Choroid plexus epithelial cell (primary cell): ENCODE results near the gene ZNF22.
A peak's percentile ranks its signal among the peaks of the same experiment; 100 is the strongest.

Source experiments
- DNase-seq: peaks from one replicate; pipeline ENCODE4 v3.0.0-alpha.2; 2010; ENCODE audit warnings: low read depth
- H3K4me3 ChIP-seq: 2 replicates; pipeline ENCODE4 v1.5.1; 2011; ENCODE audit warnings: low read depth, mild to moderate bottlenecking, control low read depth, low read length, moderate library complexity
- TF ChIP-seq, protein P1 (sequence below): conservative IDR thresholded peaks from 2 replicates; pipeline ENCODE4 v1.5.1; 2011; ENCODE audit warnings: low read depth, mild to moderate bottlenecking, control low read depth, inconsistent platforms, low read length, moderate library complexity

ZNF22 gene

DNA sequence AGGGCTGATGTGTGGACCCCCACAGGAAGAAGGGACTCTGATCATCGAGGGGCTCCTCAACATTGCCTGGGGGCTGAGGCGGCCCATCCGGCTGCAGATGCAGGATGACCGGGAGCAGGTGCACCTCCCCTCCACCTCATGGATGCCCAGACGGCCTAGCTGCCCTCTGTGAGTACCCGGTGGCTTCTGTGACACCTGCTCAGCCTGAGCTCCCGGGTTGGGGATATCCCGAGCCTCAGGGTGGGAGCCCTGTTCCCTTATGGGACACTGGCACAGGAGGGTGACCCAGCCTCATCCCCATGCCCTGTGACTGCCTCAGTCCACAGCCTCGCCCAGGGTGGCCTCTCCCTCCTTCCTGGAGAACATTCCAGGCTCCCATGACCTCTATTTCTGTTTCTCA, 18.2 kb upstream of the ZNF22 start:
- no peak overlapping the region for H3K4me3 ChIP-seq
- TF ChIP-seq, protein P1, sequence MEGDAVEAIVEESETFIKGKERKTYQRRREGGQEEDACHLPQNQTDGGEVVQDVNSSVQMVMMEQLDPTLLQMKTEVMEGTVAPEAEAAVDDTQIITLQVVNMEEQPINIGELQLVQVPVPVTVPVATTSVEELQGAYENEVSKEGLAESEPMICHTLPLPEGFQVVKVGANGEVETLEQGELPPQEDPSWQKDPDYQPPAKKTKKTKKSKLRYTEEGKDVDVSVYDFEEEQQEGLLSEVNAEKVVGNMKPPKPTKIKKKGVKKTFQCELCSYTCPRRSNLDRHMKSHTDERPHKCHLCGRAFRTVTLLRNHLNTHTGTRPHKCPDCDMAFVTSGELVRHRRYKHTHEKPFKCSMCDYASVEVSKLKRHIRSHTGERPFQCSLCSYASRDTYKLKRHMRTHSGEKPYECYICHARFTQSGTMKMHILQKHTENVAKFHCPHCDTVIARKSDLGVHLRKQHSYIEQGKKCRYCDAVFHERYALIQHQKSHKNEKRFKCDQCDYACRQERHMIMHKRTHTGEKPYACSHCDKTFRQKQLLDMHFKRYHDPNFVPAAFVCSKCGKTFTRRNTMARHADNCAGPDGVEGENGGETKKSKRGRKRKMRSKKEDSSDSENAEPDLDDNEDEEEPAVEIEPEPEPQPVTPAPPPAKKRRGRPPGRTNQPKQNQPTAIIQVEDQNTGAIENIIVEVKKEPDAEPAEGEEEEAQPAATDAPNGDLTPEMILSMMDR: no peak
- no peak for DNase-seq

DNA sequence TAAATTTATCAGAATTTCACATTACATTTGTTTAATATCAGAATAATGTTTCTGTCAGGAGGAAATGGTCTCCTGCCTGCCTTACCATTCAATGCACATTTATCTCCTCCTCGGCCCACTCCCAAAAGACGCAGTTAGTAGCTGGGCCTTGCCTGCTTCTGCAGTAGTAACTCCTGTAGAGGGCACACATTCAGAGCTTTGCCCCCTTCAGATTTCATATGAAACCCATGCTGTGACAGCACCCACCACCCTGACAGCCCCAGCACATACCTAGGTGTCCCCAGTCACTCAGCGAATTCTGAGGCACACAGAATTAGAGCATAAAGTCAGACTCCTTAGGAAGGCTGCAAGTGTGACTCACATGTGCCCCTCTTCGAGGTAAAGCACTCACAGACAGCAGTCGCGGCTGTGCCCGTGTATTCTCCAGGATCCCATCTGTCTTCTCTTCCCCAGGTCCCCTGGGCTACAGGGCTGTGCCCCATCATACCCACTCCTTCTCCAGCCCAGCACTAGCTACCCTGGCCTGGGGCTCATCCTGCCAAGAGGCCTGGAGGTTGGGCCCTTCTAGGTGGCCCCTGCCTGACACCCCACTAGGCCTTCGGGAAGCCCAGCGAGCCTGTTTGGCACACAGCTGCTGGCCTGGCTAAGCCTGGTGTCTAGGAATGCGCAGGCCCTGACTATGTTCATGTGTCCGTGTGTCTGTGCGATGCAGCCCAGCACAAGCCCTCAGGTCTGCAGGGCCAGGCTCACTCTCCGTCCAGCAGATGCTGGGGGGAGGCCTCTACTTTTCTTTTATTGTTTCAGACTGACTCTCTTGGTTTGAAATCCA, 17.4 kb upstream of the ZNF22 start:
- DNase-seq: no peak
- TF ChIP-seq, protein P1: no peak

DNA sequence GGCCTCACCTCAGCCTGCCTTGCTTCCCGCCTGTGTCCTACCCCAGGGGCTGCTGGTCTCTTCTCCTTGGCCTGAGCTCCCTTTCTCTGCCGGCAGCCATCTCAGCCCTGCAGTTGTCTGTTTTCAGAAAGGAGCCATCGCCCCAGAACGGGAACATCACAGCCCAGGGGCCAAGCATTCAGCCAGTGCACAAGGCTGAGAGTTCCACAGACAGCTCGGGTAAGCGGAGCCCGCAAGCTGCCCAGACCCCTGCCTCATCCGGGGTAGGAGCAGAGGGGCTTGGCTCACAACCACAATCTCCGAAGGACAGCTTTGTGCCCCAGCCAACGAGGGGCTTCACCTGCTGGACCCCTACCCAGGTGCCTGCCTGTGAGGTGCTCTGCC, 16.8 kb upstream of the ZNF22 start:
- H3K4me3 ChIP-seq: no peak overlapping the region
- TF ChIP-seq, protein P1: no peak
- DNase-seq: no peak

More for the DNA sequence above, 17.4 kb upstream of the ZNF22 start:
- H3K4me3 ChIP-seq: no peak overlapping the region

DNA sequence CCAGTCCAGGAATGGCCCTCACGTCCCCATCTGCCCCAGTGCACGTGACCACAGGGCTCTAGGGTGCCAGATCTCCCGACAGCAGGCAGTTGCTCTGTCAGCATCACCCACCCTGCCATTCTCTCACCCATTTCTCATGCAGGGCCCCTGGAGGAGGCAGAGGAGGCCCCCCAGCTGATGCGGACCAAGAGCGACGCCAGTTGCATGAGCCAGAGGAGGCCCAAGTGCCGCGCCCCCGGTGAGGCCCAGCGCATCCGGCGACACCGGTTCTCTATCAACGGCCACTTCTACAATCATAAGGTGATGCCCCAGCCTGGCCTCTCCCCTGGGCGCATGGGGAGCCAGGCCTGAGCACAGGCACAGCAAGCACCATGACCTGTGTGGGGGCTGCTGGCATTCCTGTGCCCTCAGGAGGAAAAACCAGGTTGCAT, 16.0 kb upstream of the ZNF22 start:
- TF ChIP-seq, protein P1: no peak
- no peak overlapping the region for H3K4me3 ChIP-seq
- DNase-seq: no peak

DNA sequence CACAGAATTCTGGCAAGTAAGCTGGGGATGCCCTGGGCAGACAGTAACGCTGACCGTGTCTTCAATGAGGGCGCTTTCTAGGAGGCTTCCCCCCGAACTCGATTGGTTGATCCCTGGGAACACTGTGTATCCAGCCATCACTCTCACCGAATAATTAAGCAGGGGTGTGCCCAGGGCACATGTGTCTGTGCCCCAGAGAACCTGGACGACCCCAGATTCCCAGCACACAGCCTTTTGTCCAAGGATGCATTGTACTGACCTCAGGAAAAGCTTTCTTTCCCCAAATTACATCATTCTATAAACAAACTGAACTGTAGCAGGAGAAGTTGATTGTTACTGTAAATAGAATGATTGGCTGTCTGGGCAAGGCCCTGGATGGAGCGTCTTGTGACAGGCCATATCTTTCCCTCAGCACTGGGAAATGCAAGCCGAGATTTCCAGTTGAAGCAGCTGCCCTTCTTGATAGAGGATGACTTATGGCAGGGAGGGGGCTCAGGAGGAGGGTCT, 15.5 kb upstream of the ZNF22 start:
- DNase-seq: peak; percentile 51
- TF ChIP-seq, protein P1: no peak
- no peak overlapping the region for H3K4me3 ChIP-seq

DNA sequence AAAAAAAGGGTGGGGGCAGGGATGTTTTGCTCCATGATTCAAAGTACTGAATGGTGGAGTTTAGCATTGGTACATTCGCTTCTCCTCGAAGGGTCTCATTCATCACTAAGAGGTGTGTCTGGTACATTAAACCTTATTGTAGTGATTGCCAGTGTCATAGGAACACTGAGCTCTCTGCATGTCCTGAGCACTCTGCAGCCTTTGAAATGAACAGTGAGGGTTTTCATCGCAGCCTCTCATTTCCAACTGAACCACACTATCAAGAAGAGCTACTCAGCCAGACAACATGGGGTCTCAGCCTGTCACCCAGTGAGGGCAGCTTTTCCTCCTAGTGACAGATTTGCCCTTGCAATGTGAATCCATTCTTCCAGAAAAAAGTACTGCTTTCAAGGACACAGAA, 14.5 kb upstream of the ZNF22 start:
- TF ChIP-seq, protein P1: no peak
- DNase-seq: no peak
- no peak overlapping the region for H3K4me3 ChIP-seq

DNA sequence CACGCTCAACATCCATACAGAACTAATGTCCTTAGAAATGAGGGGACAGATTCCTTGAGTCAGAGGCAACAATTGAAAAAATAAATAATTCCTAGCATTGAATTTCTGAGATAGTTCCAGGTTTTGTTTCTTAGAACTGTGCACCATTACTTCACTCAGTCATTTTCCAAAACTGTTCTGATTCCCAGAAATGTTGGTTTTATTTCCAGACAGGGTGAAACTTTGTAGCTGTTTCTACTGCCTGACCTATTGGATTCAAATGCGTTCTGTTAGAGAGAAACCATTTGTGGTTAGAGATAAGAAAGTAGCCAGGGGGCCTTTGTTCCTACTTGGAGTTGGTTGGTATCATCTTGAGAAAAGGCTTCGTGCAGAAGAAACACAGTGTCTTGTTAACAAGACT, 14.1 kb upstream of the ZNF22 start:
- no peak overlapping the region for H3K4me3 ChIP-seq
- DNase-seq: peak; percentile 72
- TF ChIP-seq, protein P1: no peak
